Hypothalamus (tissue), 51 donors: ENCODE results near the gene GMFB.
A peak's percentile ranks its signal among the peaks of the same experiment; 100 is the strongest.

Source experiments
- DNase-seq, 51 donors: peaks; one replicate each; lab custom pipeline; 2025; lab: John Stamatoyannopoulos, UW

GMFB gene

GRCh38 chr14:54488646-54489317 lies at the start of gene GMFB:
Gene GMFB (minus strand): TSS chr14:54488980. CDS start chr14:54488927, 53 bp downstream.
- DNase-seq: peak; percentile 38 to 90 (median 82)

GRCh38 chr14:54538055-54538454 lies 49.3 kb upstream of the GMFB start:
- no peak for DNase-seq

GRCh38 chr14:54537651-54538050 lies 48.9 kb upstream of the GMFB start:
- no peak for DNase-seq

- DNase-seq: no peak
Measured at GRCh38 chr14:54535646-54536045, 46.9 kb upstream of the GMFB start.

- DNase-seq: no peak
Measured at GRCh38 chr14:54535126-54535525, 46.3 kb upstream of the GMFB start.

- no peak for DNase-seq
Measured at GRCh38 chr14:54533100-54533499, 44.3 kb upstream of the GMFB start.

GRCh38 chr14:54532111-54533012 lies 43.6 kb upstream of the GMFB start:
- DNase-seq: no peak

- DNase-seq: no peak
Measured at GRCh38 chr14:54529811-54530210, 41.0 kb upstream of the GMFB start.

GRCh38 chr14:54528973-54529372 lies 40.2 kb upstream of the GMFB start:
- no peak for DNase-seq

GRCh38 chr14:54524410-54524809 lies 35.6 kb upstream of the GMFB start:
- no peak for DNase-seq

GRCh38 chr14:54516709-54517108 lies 27.9 kb upstream of the GMFB start:
- DNase-seq: no peak

- no peak for DNase-seq
Measured at GRCh38 chr14:54515670-54516069, 26.9 kb upstream of the GMFB start.

GRCh38 chr14:54512393-54512792 lies 23.6 kb upstream of the GMFB start:
- DNase-seq: peak in 1 of 51 donors; percentile 1

GRCh38 chr14:54509546-54510501 lies 21.0 kb upstream of the GMFB start, which contains the start of gene CGRRF1:
Gene CGRRF1 (plus strand): TSS chr14:54509906. CDS start chr14:54509960, 54 bp downstream.
- peak; percentile 80 to 99 (median 97) for DNase-seq

GRCh38 chr14:54503486-54503885 lies 14.7 kb upstream of the GMFB start:
- DNase-seq: no peak

GRCh38 chr14:54502602-54503001 lies 13.8 kb upstream of the GMFB start:
- peak in 1 of 51 donors; percentile 6 for DNase-seq

GRCh38 chr14:54501480-54501879 lies 12.7 kb upstream of the GMFB start:
- DNase-seq: no peak

GRCh38 chr14:54500744-54501143 lies 12.0 kb upstream of the GMFB start:
- no peak for DNase-seq

- DNase-seq: no peak
Measured at GRCh38 chr14:54498579-54498978, 9.8 kb upstream of the GMFB start.

GRCh38 chr14:54498095-54498531 lies 9.3 kb upstream of the GMFB start:
- DNase-seq: no peak

- DNase-seq: no peak
Measured at GRCh38 chr14:54497224-54497623, 8.4 kb upstream of the GMFB start.
